ENCODE measurements around the gene REXO1.

GRCh38 chr19:1862424-1863327 lies 14.4 kb upstream of the REXO1 start:
- TF ChIP-seq CBX2 (IDR thresholded peaks at IDR 0.05; ENCODE audit: borderline replicate concordance, low read depth) (no peak), ESRRA (IDR thresholded peaks at IDR 0.05; ENCODE audit: borderline replicate concordance, low read length) (no peak), KDM5A (IDR thresholded peaks at IDR 0.05) (no peak), RFX5 (IDR thresholded peaks at IDR 0.05) (no peak), EP300 (IDR thresholded peaks at IDR 0.05) (no peak), POLR2A (IDR thresholded peaks at IDR 0.05; ENCODE audit: low read length) (no peak), MYC (IDR thresholded peaks at IDR 0.05; ENCODE audit: borderline replicate concordance, low read length) (no peak)
- TF ChIP-seq, protein P1, sequence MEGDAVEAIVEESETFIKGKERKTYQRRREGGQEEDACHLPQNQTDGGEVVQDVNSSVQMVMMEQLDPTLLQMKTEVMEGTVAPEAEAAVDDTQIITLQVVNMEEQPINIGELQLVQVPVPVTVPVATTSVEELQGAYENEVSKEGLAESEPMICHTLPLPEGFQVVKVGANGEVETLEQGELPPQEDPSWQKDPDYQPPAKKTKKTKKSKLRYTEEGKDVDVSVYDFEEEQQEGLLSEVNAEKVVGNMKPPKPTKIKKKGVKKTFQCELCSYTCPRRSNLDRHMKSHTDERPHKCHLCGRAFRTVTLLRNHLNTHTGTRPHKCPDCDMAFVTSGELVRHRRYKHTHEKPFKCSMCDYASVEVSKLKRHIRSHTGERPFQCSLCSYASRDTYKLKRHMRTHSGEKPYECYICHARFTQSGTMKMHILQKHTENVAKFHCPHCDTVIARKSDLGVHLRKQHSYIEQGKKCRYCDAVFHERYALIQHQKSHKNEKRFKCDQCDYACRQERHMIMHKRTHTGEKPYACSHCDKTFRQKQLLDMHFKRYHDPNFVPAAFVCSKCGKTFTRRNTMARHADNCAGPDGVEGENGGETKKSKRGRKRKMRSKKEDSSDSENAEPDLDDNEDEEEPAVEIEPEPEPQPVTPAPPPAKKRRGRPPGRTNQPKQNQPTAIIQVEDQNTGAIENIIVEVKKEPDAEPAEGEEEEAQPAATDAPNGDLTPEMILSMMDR (IDR thresholded peaks at IDR 0.05): no peak

Data from A549 (cell line).